IPS-NIHi7 (cell line): ENCODE results near the gene WWOX.

Source experiments
- DNase-seq: peaks from one replicate; pipeline ENCODE4 v3.0.0; 2012; ENCODE audit warnings: mixed read lengths; ENCODE audit errors: extremely low spot score

WWOX gene

GRCh38 chr16:79170555-79171246 lies 1071.2 kb downstream of the WWOX start:
- no peak for DNase-seq

- no peak for DNase-seq
Observed at GRCh38 chr16:79171504-79171903, 1072.0 kb downstream of the WWOX start.

GRCh38 chr16:79171931-79172705 lies 1072.7 kb downstream of the WWOX start:
- no peak for DNase-seq

GRCh38 chr16:79172976-79173500 lies 1073.6 kb downstream of the WWOX start:
- DNase-seq = no peak

- no peak for DNase-seq
Observed at GRCh38 chr16:79173919-79174318, 1074.5 kb downstream of the WWOX start.

DNA sequence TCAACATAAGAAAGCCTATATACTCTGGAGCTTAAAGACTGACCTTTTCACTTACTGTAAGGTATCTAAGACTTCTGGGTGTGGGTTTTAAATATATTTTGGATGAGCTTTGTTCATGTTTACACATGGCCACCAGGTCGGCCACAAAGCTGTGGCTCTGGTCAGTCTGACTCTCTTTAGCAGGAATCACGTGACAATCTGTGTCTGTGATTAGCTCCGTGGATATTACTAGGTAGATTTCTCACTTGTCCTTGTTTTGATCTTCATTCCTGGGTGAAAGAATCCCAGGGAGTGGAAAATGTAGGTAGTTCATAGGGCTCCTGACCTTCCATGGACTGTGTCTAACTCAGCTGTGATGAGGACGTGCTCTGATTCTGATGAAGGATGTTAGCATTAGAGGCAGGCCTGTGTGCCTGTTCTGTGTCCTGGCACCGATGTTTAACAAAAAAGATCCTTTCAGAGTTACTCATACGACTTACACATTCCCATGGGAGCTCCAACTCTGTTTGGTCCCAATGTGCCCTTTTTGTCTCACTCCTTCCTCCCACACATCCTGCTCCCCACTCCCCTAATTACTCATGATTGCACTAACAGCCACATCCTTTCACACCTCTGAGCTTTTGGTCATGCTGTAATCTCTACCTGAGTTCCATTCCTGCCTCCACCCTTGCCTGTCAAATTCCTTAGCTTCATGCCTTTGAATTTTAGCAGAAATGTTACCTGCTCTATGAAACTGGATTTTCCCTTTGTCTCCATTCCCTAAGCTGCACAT lies 1076.0 kb downstream of the WWOX start:
- DNase-seq = no peak

DNA sequence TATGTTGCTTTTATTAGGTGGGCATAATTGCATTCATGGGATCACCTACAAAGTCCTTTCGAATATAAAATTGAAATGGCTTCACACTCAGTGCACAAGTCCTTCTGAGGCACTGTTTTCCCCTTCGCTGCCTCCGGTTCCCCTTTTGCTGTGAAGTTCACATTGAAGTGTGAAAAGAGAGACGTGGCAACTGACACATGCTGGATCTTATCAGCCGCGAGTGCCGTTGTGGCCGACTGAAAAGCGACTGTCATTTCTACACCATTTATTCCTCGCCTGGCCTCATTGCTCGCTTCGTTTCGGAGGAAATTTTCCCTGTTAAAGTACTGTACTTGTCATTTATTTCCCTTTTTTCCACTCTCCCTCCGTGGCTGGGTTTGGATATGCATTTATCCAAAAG lies 1077.6 kb downstream of the WWOX start:
- DNase-seq = no peak

DNA sequence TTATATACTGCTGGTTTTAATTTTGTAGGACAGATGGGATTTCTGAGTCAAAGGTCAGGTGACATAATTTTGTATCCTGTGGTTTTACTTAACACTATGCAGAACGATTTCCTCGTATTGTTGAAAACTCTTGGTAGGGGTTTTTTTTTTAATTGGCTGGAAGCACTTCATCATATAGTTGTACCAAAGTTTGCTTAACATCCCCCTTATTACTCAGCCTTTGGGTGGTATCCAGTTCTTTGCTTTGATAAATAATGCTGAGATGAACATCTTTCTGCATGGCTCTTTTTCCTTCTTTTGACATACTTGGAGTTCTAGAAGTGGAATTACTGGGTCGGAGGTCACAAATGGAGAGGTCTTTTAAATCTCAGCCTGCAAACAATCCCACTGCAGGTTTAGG lies 1082.0 kb downstream of the WWOX start:
- no peak for DNase-seq

GRCh38 chr16:79182616-79183015 lies 1083.2 kb downstream of the WWOX start:
- DNase-seq = no peak

DNA sequence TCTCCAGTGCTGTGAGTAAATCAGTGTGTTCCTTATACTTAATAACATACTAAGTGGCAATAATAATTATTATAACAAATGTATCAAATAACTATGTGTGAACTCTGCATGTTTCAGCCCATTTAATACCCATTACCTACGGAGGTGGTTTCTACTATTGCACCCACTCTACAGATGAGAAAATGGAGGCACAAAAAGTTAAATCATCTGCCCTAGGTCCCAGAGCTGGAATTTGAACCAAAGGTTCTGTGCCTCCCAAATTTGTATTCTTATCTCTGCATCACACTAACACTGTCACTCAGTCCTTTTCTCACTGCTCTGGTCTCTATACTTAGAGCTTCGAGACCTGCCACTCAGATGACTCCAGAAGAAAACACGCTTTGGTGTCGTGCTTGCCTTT lies 1084.1 kb downstream of the WWOX start:
- DNase-seq = no peak

- no peak for DNase-seq
Observed at GRCh38 chr16:79184464-79185030, 1085.1 kb downstream of the WWOX start.

DNA sequence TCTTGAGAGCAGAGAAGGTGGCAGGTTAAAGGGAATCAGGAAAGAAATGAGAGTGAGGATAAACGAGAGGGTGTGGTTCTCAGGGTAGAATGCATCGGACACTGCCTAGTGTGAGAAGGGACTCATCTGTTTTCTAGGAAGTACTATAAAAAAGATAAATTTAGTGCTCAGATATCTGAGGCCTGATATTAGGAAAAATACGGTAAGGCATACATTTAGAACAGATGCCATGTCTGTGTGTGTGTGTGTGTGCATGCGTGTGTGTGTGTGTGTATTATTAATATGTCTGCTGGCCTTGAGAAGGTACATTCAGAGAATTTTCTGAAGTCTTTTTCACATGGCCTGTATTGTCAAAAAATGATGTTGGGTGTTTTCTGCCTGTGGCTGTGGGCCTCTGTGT lies 1086.3 kb downstream of the WWOX start:
- no peak for DNase-seq

GRCh38 chr16:79186196-79186595 lies 1086.7 kb downstream of the WWOX start:
- DNase-seq = no peak

GRCh38 chr16:79188115-79188738 lies 1088.8 kb downstream of the WWOX start:
- no peak for DNase-seq

DNA sequence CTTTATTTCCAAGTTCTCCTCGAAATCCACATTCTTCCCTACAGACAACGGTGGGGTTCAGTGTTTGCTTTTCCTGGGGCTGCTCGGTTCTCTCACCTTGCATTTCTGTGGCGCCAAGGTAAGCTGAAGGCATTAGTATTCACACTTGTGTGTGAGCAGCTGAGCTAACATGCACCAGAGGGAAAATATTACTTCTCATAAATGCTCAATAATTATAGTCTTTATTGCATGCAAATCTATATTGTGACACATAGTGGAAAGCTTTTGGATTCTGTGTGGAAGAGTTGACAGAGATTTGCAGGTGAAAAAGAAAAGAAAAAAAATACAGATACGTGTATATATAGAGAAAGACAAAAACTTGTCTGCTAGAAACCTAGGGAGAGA lies 1089.3 kb downstream of the WWOX start:
- no peak for DNase-seq

DNA sequence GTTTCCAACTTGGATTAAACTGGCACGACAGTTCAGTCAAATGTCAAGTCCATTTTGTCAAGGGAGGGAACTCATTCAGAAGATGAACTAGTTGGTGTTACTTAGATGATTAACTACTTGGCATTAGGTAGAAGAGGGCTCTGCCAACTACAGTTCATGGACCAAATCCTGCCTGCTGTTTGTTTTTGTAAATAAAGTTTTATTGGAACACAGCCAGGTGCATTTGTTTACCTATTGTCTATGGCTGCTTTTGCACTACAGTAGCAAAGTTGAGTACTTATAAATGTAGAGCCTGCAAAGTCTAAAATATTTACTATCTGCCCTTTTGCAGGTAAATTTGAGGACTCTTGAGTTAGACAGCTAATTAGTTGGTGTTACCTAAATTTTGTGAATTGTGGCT lies 1091.1 kb downstream of the WWOX start:
- no peak for DNase-seq

GRCh38 chr16:79191933-79192332 lies 1092.5 kb downstream of the WWOX start:
- DNase-seq = no peak

DNA sequence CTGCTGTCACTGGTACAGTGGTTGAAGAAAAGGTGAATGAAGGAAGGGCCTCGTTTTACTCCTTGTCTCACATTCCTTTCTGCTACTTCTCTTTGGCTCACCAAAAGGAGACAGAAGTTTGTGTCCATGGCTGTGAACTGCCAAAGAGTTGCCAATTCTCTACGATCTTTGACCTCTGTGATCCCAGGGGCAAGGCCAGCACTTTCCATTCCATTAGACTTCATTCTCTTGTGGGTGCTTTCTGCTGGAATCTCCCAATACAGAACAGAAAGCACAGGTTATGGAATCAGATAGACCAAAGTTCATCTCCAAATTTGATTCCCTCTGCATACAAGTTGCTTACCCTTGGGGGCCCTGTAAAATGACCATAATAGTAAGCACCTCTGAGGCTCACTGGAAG lies 1093.5 kb downstream of the WWOX start:
- DNase-seq = no peak

DNA sequence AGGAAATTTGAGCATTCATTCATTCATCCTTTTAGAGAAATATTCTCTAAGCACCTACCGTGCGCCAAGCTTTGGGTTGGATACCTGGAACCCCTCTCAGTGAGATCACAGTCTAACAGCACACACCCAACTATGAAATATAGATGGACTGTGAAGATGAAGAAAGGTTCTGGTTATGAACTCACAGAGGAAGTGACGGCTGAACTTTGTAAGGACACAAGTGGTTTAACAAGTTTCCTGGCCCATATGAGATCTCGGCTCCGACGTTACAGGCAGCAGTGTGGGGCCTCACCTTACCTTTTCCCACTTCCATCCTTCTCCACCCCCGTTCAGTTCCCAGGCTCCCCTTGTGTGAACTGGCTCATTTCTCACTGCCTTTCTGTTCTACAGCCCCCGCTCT lies 1094.8 kb downstream of the WWOX start:
- DNase-seq = no peak

DNA sequence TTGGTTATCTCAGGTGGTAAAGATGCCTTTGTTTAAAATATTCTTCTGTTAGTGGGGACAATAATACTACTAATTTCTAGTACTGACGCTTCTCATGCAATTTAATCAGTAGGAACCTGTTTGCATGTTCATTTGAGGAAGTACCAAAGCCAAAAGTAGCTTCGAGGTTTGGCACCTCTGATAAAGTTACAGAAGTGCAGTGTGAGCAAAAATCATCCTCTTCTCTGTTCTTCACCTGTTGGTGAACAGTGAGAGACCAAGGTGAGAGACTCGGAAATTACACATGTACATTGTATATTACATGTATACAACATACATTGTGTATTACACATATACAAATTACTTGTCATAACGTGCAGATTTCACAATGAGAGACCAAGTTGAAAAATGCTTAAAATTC lies 1096.5 kb downstream of the WWOX start:
- no peak for DNase-seq

- DNase-seq = no peak
Observed at GRCh38 chr16:79201436-79201835, 1102.0 kb downstream of the WWOX start.

DNA sequence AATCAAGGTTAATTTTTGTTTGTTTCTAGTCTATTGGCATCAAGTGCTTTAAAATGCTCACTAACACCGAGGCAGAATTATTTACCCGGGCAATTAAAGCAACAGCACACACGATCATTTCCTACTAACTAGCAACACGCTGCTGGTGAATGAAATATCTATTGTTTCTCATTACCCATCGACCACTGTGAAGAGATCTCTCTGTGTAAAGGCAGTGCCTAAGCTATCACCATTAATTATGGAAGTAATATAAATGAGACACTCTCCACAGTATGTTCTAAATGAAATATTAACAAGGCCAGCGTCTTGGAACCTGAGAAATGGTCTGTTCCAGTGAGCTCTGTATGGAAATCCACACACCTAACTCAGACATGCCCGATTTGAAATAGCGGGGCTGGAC lies 1103.5 kb downstream of the WWOX start:
- DNase-seq = no peak
